WTC11 (cell line): ENCODE measurements around the gene OR2D2. TPM values are rescaled to one million over a fixed set of nuclear protein-coding genes. Genes with fewer than 3 reads are reported as not detected.
"Not testable (repeated sequence)": the region's sequence is repeated elsewhere in the genome, so short reads cannot be mapped to it uniquely, and the experiment has no call there.

Source experiments
- ATAC-seq: fragments of 200-7000 bp; cut with Tn5 transposase; 2 replicates; pipeline ENCODE4 v1.10.0; 2021; ENCODE audit warnings: mild to moderate bottlenecking, moderate library complexity
- CTCF ChIA-PET: fragments of 300-600 bp; sonication (Branson Sonifier 250); formaldehyde crosslinking; loops from one replicate; lab custom pipeline; 2021; ENCODE audit warnings: antibody characterized with exemption; lab: Charles Lee
- POLR2A ChIA-PET: fragments of 350-600 bp; sonication (Branson Sonifier 250); formaldehyde crosslinking; loops from one replicate; lab custom pipeline; 2021; ENCODE audit warnings: antibody characterized with exemption; lab: Charles Lee
- DNase-seq: peaks from one replicate; pipeline ENCODE4 v3.0.0; 2021; ENCODE audit warnings: low spot score
- H3K27ac Mint-ChIP-seq: 2 replicates; pipeline ENCODE4 v1.8.0; 2021; ENCODE audit warnings: mixed read lengths
- H3K27me3 Mint-ChIP-seq: 2 replicates; pipeline ENCODE4 v1.8.0; 2021; ENCODE audit warnings: low read depth, mild to moderate bottlenecking, moderate library complexity, mixed read lengths
- H3K36me3 Mint-ChIP-seq: 2 replicates; pipeline ENCODE4 v1.8.0; 2021; ENCODE audit warnings: mixed read lengths
- H3K4me1 Mint-ChIP-seq: 2 replicates; pipeline ENCODE4 v1.8.0; 2022; ENCODE audit warnings: mixed read lengths
- H3K4me3 Mint-ChIP-seq: 2 replicates; pipeline ENCODE4 v1.8.0; 2021; ENCODE audit warnings: mild to moderate bottlenecking, moderate library complexity, mixed read lengths
- H3K9me3 Mint-ChIP-seq: 2 replicates; pipeline ENCODE4 v1.8.0; 2021; ENCODE audit warnings: mixed read lengths
- AFF4 ChIP-seq: sonication (generic); formaldehyde crosslinking; IDR thresholded peaks from 2 replicates; pipeline ENCODE4 v1.8.1; 2023; ENCODE audit warnings: mild to moderate bottlenecking, missing genetic modification reagents, borderline replicate concordance
- CTCF ChIP-seq: fragments of 200-600 bp; IDR thresholded peaks from 2 replicates; pipeline ENCODE4 v1.8.0; 2022; ENCODE audit warnings: antibody characterized with exemption
- GRHL2 ChIP-seq: fragments of 250-450 bp; sonication (Bioruptor Pico); IDR thresholded peaks from 2 replicates; pipeline ENCODE4 v1.8.0; 2022; ENCODE audit warnings: mild to moderate bottlenecking, moderate library complexity; ENCODE audit not compliant: insufficient replicate concordance, severe bottlenecking
- GTF2I ChIP-seq: fragments of 250-450 bp; sonication (Bioruptor Pico); conservative IDR thresholded peaks from 2 replicates; pipeline ENCODE4 v1.4.0; 2021; ENCODE audit warnings: mild to moderate bottlenecking
- IRF2 ChIP-seq: sonication (generic); formaldehyde crosslinking; IDR thresholded peaks from 2 replicates; pipeline ENCODE4 v1.8.0; 2022; ENCODE audit warnings: low read depth, missing genetic modification reagents, borderline replicate concordance
- JAZF1 ChIP-seq: fragments of 250-450 bp; sonication (Bioruptor Pico); IDR thresholded peaks from 2 replicates; pipeline ENCODE4 v1.9.0; 2021; ENCODE audit warnings: moderate library complexity, mild to moderate bottlenecking, inconsistent platforms
- NFATC4 ChIP-seq: fragments of 250-450 bp; sonication (Bioruptor Pico); IDR thresholded peaks from 2 replicates; pipeline ENCODE4 v1.9.0; 2021; ENCODE audit warnings: mild to moderate bottlenecking
- NR2C2 ChIP-seq: sonication (generic); formaldehyde crosslinking; IDR thresholded peaks from 2 replicates; pipeline ENCODE4 v1.8.0; 2022; ENCODE audit warnings: mild to moderate bottlenecking, missing genetic modification reagents
- PRRX2 ChIP-seq: fragments of 250-450 bp; sonication (Bioruptor Pico); IDR thresholded peaks from 2 replicates; pipeline ENCODE4 v1.8.0; 2021; ENCODE audit warnings: mild to moderate bottlenecking
- ZNF219 ChIP-seq: sonication (generic); formaldehyde crosslinking; IDR thresholded peaks from 2 replicates; pipeline ENCODE4 v1.8.0; 2023; ENCODE audit warnings: missing genetic modification reagents, mild to moderate bottlenecking, borderline replicate concordance
- ZNF416 ChIP-seq: fragments of 250-450 bp; sonication (Bioruptor Pico); IDR thresholded peaks from 2 replicates; pipeline ENCODE4 v1.9.0; 2021; ENCODE audit warnings: mild to moderate bottlenecking, inconsistent platforms
- ZNF425 ChIP-seq: fragments of 250-450 bp; sonication (Bioruptor Pico); conservative IDR thresholded peaks from 2 replicates; pipeline ENCODE4 v1.9.0; 2021; ENCODE audit warnings: mild to moderate bottlenecking
- total RNA-seq: library from RNA; stranded (reverse); gene quantifications from 3 replicates; pipeline ENCODE4 v1.2.3, GENCODE V29; 2021
- TF ChIP-seq, protein P1 (sequence below): fragments of 250-450 bp; sonication (Bioruptor Pico); IDR thresholded peaks from 2 replicates; pipeline ENCODE4 v1.9.0; 2021; ENCODE audit warnings: mild to moderate bottlenecking
- TF ChIP-seq, protein P2 (sequence below): fragments of 250-450 bp; sonication (Bioruptor Pico); IDR thresholded peaks from 2 replicates; pipeline ENCODE4 v1.8.0; 2021; ENCODE audit warnings: mild to moderate bottlenecking
- TF ChIP-seq, protein P3 (sequence below): sonication (generic); formaldehyde crosslinking; IDR thresholded peaks from 2 replicates; pipeline ENCODE4 v1.8.1; 2022; ENCODE audit warnings: mild to moderate bottlenecking, missing genetic modification reagents, moderate library complexity, borderline replicate concordance

OR2D2 gene
- total RNA-seq, 1 experiment from 2014 or later = 0.26 TPM

DNA sequence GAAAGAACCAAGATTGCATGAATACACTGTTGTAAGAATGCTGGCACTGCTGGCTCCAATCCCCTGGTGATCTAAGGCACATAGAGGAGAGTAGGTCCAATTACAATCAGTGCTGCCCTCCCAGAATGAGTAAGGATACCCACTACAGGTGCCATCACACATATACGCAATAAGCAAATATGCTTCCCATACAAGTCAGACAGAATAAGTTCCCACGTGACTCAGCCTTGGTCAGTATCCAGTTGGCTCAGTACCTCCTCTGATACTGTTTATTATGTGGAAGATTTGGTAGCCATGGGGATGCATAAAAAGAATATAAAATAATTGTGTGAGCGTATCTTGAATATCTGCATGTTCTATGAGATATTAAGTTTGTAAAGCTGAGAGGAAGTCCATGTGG is 19.6 kb upstream of the OR2D2 start:
- POLR2A ChIA-PET = no interaction called here
- TF ChIP-seq IRF2 (CRISPR knock-in tag) (no peak), AFF4 (no peak)

DNA sequence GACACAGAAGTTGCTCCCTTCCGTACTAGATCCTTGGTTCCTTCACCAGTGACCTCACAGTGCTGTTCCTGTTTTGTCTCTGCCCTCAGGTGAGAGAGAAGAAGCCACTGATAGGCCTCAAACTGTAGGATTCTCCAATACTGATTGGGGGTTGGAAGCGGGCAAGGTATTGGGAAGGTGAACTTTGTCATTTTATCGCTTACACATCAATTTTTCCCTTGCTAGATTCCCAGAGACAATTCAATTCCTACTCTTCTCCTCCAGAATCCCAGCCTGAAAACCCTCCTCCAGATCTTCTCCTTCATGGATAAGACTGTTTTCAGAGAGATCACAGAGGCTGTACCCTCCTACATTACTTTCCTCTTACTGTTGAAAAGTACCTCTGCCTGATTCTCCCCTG is 19.1 kb upstream of the OR2D2 start:
- H3K27me3 Mint-ChIP-seq = peaks cover 2% of the 10 kb centered on the region; the same call in 1 of the 2 replicates
- H3K4me3 Mint-ChIP-seq = no peak overlapping the region
- no peak overlapping the region for H3K27ac Mint-ChIP-seq
- H3K9me3 Mint-ChIP-seq = no peaks in the 10 kb centered on the region
- ATAC-seq = no peak
- POLR2A ChIA-PET = no interaction called here
- no peaks in the 10 kb centered on the region for H3K36me3 Mint-ChIP-seq
- CTCF ChIA-PET = no interaction called here
- H3K4me1 Mint-ChIP-seq = no peaks in the 10 kb centered on the region
- TF ChIP-seq JAZF1 (CRISPR knock-in tag) (no peak), NFATC4 (CRISPR knock-in tag) (no peak), PRRX2 (no peak), GTF2I (CRISPR knock-in tag) (no peak), ZNF416 (CRISPR knock-in tag) (no peak), ZNF425 (no peak), NR2C2 (CRISPR knock-in tag) (no peak), CTCF (no peak), ZNF219 (no peak), GRHL2 (CRISPR knock-in tag) (no peak)
- TF ChIP-seq, protein P1, sequence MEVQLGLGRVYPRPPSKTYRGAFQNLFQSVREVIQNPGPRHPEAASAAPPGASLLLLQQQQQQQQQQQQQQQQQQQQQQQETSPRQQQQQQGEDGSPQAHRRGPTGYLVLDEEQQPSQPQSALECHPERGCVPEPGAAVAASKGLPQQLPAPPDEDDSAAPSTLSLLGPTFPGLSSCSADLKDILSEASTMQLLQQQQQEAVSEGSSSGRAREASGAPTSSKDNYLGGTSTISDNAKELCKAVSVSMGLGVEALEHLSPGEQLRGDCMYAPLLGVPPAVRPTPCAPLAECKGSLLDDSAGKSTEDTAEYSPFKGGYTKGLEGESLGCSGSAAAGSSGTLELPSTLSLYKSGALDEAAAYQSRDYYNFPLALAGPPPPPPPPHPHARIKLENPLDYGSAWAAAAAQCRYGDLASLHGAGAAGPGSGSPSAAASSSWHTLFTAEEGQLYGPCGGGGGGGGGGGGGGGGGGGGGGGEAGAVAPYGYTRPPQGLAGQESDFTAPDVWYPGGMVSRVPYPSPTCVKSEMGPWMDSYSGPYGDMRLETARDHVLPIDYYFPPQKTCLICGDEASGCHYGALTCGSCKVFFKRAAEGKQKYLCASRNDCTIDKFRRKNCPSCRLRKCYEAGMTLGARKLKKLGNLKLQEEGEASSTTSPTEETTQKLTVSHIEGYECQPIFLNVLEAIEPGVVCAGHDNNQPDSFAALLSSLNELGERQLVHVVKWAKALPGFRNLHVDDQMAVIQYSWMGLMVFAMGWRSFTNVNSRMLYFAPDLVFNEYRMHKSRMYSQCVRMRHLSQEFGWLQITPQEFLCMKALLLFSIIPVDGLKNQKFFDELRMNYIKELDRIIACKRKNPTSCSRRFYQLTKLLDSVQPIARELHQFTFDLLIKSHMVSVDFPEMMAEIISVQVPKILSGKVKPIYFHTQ (CRISPR knock-in tag) = no peak
- TF ChIP-seq, protein P2, sequence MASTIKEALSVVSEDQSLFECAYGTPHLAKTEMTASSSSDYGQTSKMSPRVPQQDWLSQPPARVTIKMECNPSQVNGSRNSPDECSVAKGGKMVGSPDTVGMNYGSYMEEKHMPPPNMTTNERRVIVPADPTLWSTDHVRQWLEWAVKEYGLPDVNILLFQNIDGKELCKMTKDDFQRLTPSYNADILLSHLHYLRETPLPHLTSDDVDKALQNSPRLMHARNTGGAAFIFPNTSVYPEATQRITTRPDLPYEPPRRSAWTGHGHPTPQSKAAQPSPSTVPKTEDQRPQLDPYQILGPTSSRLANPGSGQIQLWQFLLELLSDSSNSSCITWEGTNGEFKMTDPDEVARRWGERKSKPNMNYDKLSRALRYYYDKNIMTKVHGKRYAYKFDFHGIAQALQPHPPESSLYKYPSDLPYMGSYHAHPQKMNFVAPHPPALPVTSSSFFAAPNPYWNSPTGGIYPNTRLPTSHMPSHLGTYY (CRISPR knock-in tag) = no peak
- TF ChIP-seq, protein P3, sequence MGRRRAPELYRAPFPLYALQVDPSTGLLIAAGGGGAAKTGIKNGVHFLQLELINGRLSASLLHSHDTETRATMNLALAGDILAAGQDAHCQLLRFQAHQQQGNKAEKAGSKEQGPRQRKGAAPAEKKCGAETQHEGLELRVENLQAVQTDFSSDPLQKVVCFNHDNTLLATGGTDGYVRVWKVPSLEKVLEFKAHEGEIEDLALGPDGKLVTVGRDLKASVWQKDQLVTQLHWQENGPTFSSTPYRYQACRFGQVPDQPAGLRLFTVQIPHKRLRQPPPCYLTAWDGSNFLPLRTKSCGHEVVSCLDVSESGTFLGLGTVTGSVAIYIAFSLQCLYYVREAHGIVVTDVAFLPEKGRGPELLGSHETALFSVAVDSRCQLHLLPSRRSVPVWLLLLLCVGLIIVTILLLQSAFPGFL (CRISPR knock-in tag) = no peak
- TF ChIP-seq, all 79 proteins: peak for 0
- no peak for DNase-seq

More for the DNA sequence above, 19.6 kb upstream of the OR2D2 start:
- Mint-ChIP-seq H3K36me3 (no peaks in the 10 kb centered on the region), H3K4me1 (no peaks in the 10 kb centered on the region), H3K9me3 (no peaks in the 10 kb centered on the region), H3K4me3 (no peak overlapping the region), H3K27me3 (no peaks in the 10 kb centered on the region), H3K27ac (no peak overlapping the region)
- ATAC-seq = no peak
- DNase-seq = no peak
- CTCF ChIA-PET = interaction anchor here (0.7 kb wide), 1 partner anchor 100 kb away, joined by 3 read pairs; no protein-coding TSS in a partner anchor

- H3K36me3 Mint-ChIP-seq = peaks cover 16% of the 10 kb centered on the region
- DNase-seq, H3K27me3 Mint-ChIP-seq, POLR2A ChIA-PET, H3K4me3 Mint-ChIP-seq, H3K27ac Mint-ChIP-seq, H3K4me1 Mint-ChIP-seq, CTCF ChIA-PET, ATAC-seq: not testable (repeated sequence)
- peaks cover 27% of the 10 kb centered on the region for H3K9me3 Mint-ChIP-seq
These were observed 12.5 kb upstream of the OR2D2 start for GRCh38 chr11:6904804-6905203.
